SK-N-SH (cell line): ENCODE data around the gene DOCK3. TPM values are rescaled to one million over a fixed set of nuclear protein-coding genes. Genes with fewer than 3 reads are reported as not detected.

ENCODE experiments used
- CTCF ChIA-PET: fragments of 300-600, 350-600 bp; formaldehyde crosslinking; extraction: SDS; loops from one replicate; lab custom pipeline; 2021; lab: Yijun Ruan, JAX
- POLR2A ChIA-PET: fragments of 350-600 bp; sonication (Branson Sonifier 250); formaldehyde crosslinking; extraction: SDS; loops from one replicate; lab custom pipeline; 2020; ENCODE audit warnings: antibody characterized with exemption, inconsistent platforms; lab: Yijun Ruan, JAX
- DNase-seq: peaks from one replicate; pipeline ENCODE4 v3.0.0; 2012
- H2AFZ ChIP-seq: fragments of 200-600 bp; sonication (generic); 2 replicates; pipeline ENCODE4 v1.8.1; 2016; ENCODE audit warnings: antibody characterized with exemption, mild to moderate bottlenecking, low read depth
- H3F3A ChIP-seq: fragments of 200-600 bp; sonication (generic); replicated peaks from 2 replicates; pipeline ENCODE3; 2016; ENCODE audit warnings: antibody characterized with exemption, mild to moderate bottlenecking; ENCODE audit not compliant: insufficient read depth
- H3K27ac ChIP-seq, 2 experiments: fragments of 200-500 bp in 1 of 2; fragments of 200-600 bp in 1 of 2; sonication (Bioruptor generic) in 1 of 2; sonication (generic), shearing (Covaris generic) in 1 of 2; 2 replicates each; pipeline versions ENCODE4 v1.5.1 to v1.6.1; 2014 to 2016; ENCODE audit warnings: low read depth in 2 of 2, inconsistent platforms in 1 of 2, low read length in 1 of 2, mild to moderate bottlenecking in 1 of 2, mixed read lengths in 1 of 2
- H3K27me3 ChIP-seq: fragments of 200-600 bp; sonication (generic), shearing (Covaris generic); 2 replicates; pipeline ENCODE4 v1.6.1; 2016; ENCODE audit warnings: mixed run types; ENCODE audit not compliant: insufficient read depth
- H3K36me3 ChIP-seq, 2 experiments: fragments of 200-500 bp in 1 of 2; fragments of 200-600 bp in 1 of 2; sonication (Bioruptor generic) in 1 of 2; sonication (generic) in 1 of 2; replicated peaks in 1 of 2; 2 replicates each; pipeline versions ENCODE3 to v1.5.1; 2014 to 2016; ENCODE audit warnings: low read length in 1 of 2, mild to moderate bottlenecking in 1 of 2; ENCODE audit not compliant: insufficient read depth in 2 of 2, control insufficient read depth in 1 of 2
- H3K4me1 ChIP-seq, 2 experiments: fragments of 200-500 bp in 1 of 2; fragments of 200-600 bp in 1 of 2; sonication (Bioruptor generic) in 1 of 2; sonication (generic), shearing (Covaris generic) in 1 of 2; 2 replicates each; pipeline versions ENCODE4 v1.5.1 to v1.6.1; 2014 to 2016; ENCODE audit warnings: low read depth in 1 of 2, low read length in 1 of 2, mixed run types in 1 of 2; ENCODE audit not compliant: insufficient read depth in 2 of 2, control insufficient read depth in 1 of 2
- H3K4me2 ChIP-seq: fragments of 200-600 bp; sonication (generic), shearing (Covaris generic); 2 replicates; pipeline ENCODE4 v1.6.1; 2017; ENCODE audit warnings: mixed run types
- H3K4me3 ChIP-seq, 2 experiments: fragments of 200-500 bp in 1 of 2; fragments of 200-600 bp in 1 of 2; sonication (Bioruptor generic) in 1 of 2; sonication (generic), shearing (Covaris generic) in 1 of 2; 2 replicates each; pipeline versions ENCODE4 v1.5.1 to v1.8.1; 2014 to 2016; ENCODE audit warnings: low read depth in 2 of 2, inconsistent platforms in 1 of 2, low read length in 1 of 2, mild to moderate bottlenecking in 1 of 2, mixed read lengths in 1 of 2, moderate library complexity in 1 of 2
- H3K79me2 ChIP-seq: fragments of 200-600 bp; sonication (generic); 2 replicates; pipeline ENCODE4 v1.8.1; 2017; ENCODE audit warnings: mild to moderate bottlenecking; ENCODE audit not compliant: insufficient read depth
- H3K9ac ChIP-seq: fragments of 200-600 bp; sonication (generic); 2 replicates; pipeline ENCODE4 v1.6.1; 2017; ENCODE audit warnings: mixed run types
- H3K9me2 ChIP-seq: fragments of 200-600 bp; sonication (generic); 2 replicates; pipeline ENCODE4 v1.6.1; 2017; ENCODE audit warnings: mixed run types
- H3K9me3 ChIP-seq: fragments of 200-600 bp; sonication (generic); 2 replicates; pipeline ENCODE4 v1.6.1; 2017; ENCODE audit warnings: mixed run types, mild to moderate bottlenecking, moderate library complexity
- H4K20me1 ChIP-seq: fragments of 200-600 bp; sonication (generic); 2 replicates; pipeline ENCODE4 v1.6.1; 2017; ENCODE audit warnings: mild to moderate bottlenecking, mixed run types; ENCODE audit not compliant: insufficient read depth
- CHD2 ChIP-seq: fragments of 150-350 bp; IDR thresholded peaks from 2 replicates; pipeline ENCODE4 v1.6.1; 2018; ENCODE audit warnings: low read length; ENCODE audit not compliant: partially characterized antibody
- CTCF ChIP-seq: fragments of 200-600 bp; sonication (generic); IDR thresholded peaks from 2 replicates; pipeline ENCODE4 v1.6.1; 2017; ENCODE audit warnings: antibody characterized with exemption, mild to moderate bottlenecking, moderate library complexity
- EP300 ChIP-seq, 2 experiments: IDR thresholded peaks; 2 replicates each; pipeline versions ENCODE4 v1.4.0 to v1.6.1; 2012; ENCODE audit warnings: borderline replicate concordance in 1 of 2, low read depth in 1 of 2, low read length in 1 of 2
- EZH2phosphoT487 ChIP-seq: fragments of 200-600 bp; sonication (generic); IDR thresholded peaks from 2 replicates; pipeline ENCODE4 v1.6.1; 2017; ENCODE audit warnings: low read depth, mixed run types, mild to moderate bottlenecking, antibody characterized with exemption, moderate library complexity, borderline replicate concordance
- FOSL2 ChIP-seq: IDR thresholded peaks from 2 replicates; pipeline ENCODE4 v1.4.0; 2012; ENCODE audit warnings: low read depth, mild to moderate bottlenecking, moderate library complexity, borderline replicate concordance
- FOXJ3 ChIP-seq: sonication (generic); formaldehyde crosslinking; IDR thresholded peaks from 2 replicates; pipeline ENCODE4 v1.5.1; 2020; ENCODE audit warnings: mild to moderate bottlenecking, missing genetic modification reagents
- FOXM1 ChIP-seq: IDR thresholded peaks from 2 replicates; pipeline ENCODE4 v1.4.0; 2012; ENCODE audit warnings: low read depth, mild to moderate bottlenecking
- GABPA ChIP-seq: IDR thresholded peaks from 2 replicates; pipeline ENCODE4 v1.4.0; 2012; ENCODE audit warnings: low read depth, mild to moderate bottlenecking
- GATA2 ChIP-seq: sonication (generic); formaldehyde crosslinking; IDR thresholded peaks from 2 replicates; pipeline ENCODE4 v1.5.0; 2020; ENCODE audit warnings: mild to moderate bottlenecking, missing genetic modification reagents
- IRF3 ChIP-seq: fragments of 150-350 bp; IDR thresholded peaks from 2 replicates; pipeline ENCODE4 v1.6.1; 2016; ENCODE audit warnings: mild to moderate bottlenecking, low read depth, low read length
- MEF2A ChIP-seq: IDR thresholded peaks from 2 replicates; pipeline ENCODE4 v1.4.0; 2012; ENCODE audit warnings: low read depth, borderline replicate concordance
- NFIC ChIP-seq: IDR thresholded peaks from 2 replicates; pipeline ENCODE4 v1.4.0; 2012; ENCODE audit warnings: borderline replicate concordance
- NRF1 ChIP-seq: IDR thresholded peaks from 2 replicates; pipeline ENCODE4 v1.6.1; 2012; ENCODE audit warnings: low read depth, mild to moderate bottlenecking, low read length
- PBX3 ChIP-seq: IDR thresholded peaks from 2 replicates; pipeline ENCODE4; 2012
- RCOR1 ChIP-seq: fragments of 150-350 bp; IDR thresholded peaks from 2 replicates; pipeline ENCODE4 v1.6.1; 2017; ENCODE audit warnings: antibody characterized with exemption, low read length
- REST ChIP-seq: IDR thresholded peaks from 2 replicates; pipeline ENCODE4 v1.6.1; 2012; ENCODE audit warnings: mild to moderate bottlenecking, low read depth, low read length, moderate library complexity
- TAF1 ChIP-seq: IDR thresholded peaks from 2 replicates; pipeline ENCODE4 v1.6.1; 2012; ENCODE audit warnings: low read depth, mild to moderate bottlenecking, low read length, moderate library complexity, borderline replicate concordance
- YY1 ChIP-seq: IDR thresholded peaks from 2 replicates; pipeline ENCODE4 v1.4.0; 2012; ENCODE audit warnings: low read depth, mild to moderate bottlenecking
- WGBS: methylation state at CpG from one replicate; pipeline ENCODE4 v1.1.6; 2017; ENCODE audit warnings: low lambda C conversion rate; 5-methylcytosine and 5-hydroxymethylcytosine counted together
- polyA plus RNA-seq, 3 experiments: library from polyadenylated mRNA; depleted of rRNA; stranded (reverse); fragments of >200 nt; gene quantifications; 2 replicates each; pipeline ENCODE4 v1.2.3, GENCODE V29; 2012

DOCK3 gene
- polyA plus RNA-seq, 1 of the 3 experiments (the other 2 are of a cell fraction): 0.05 TPM

GRCh38 chr3:50696276-50696675 is 21.5 kb downstream of the DOCK3 start (continued):
- TF ChIP-seq CTCF: no peak
- no peak for TF ChIP-seq YY1
- no peak for TF ChIP-seq NRF1
- no peak for TF ChIP-seq EZH2phosphoT487
- TF ChIP-seq CHD2: no peak
- no peak for TF ChIP-seq GATA2 (CRISPR knock-in tag)
- TF ChIP-seq PBX3: no peak

- 34% methylated on average over 2 of the region's 2 CpGs for whole genome bisulfite sequencing
- H3K9ac ChIP-seq: no peak overlapping the region
- no peaks in the 10 kb centered on the region for H3K4me1 ChIP-seq
- H4K20me1 ChIP-seq: no peaks in the 10 kb centered on the region
- ChIA-PET POLR2A (no interaction called here), CTCF (no interaction called here)
- H3K4me3 ChIP-seq: no peak overlapping the region
- no peak overlapping the region for H3K4me2 ChIP-seq
- peaks cover 3% of the 10 kb centered on the region for H3K27me3 ChIP-seq
- no peaks in the 10 kb centered on the region; the same call in 1 of the 2 replicates for H3K9me3 ChIP-seq
- no peak overlapping the region for H2AFZ ChIP-seq
- DNase-seq: no peak
- no peak overlapping the region for H3K27ac ChIP-seq
- TF ChIP-seq EP300 (IDR thresholded peaks at IDR 0.05; ENCODE audit: borderline replicate concordance in 1 of 2, low read depth in 1 of 2, low read length in 1 of 2) (no peak), FOXJ3 (CRISPR knock-in tag) (no peak), IRF3 (no peak), MEF2A (no peak), REST (no peak), GABPA (no peak), TAF1 (no peak), NFIC (no peak), FOSL2 (no peak), YY1 (no peak), RCOR1 (no peak), FOXM1 (no peak)
- H3K9me2 ChIP-seq: no peaks in the 10 kb centered on the region
- no peaks in the 10 kb centered on the region for H3K79me2 ChIP-seq
- H3F3A ChIP-seq: no peaks in the 10 kb centered on the region
- H3K36me3 ChIP-seq: no peaks in the 10 kb centered on the region
Measured at GRCh38 chr3:50698269-50698668, 23.5 kb downstream of the DOCK3 start.
